Erythroblast (primary cell): ENCODE measurements around the gene ARHGEF3.

Experiments used
- GATA1 ChIP-seq: IDR thresholded peaks from 2 replicates; pipeline ENCODE4 v1.6.1; 2011; ENCODE audit warnings: low read depth, mild to moderate bottlenecking, control low read depth, low read length, moderate library complexity
- POLR2A ChIP-seq: IDR thresholded peaks from 2 replicates; pipeline ENCODE4 v1.6.1; 2011; ENCODE audit warnings: mild to moderate bottlenecking, low read length

DNA sequence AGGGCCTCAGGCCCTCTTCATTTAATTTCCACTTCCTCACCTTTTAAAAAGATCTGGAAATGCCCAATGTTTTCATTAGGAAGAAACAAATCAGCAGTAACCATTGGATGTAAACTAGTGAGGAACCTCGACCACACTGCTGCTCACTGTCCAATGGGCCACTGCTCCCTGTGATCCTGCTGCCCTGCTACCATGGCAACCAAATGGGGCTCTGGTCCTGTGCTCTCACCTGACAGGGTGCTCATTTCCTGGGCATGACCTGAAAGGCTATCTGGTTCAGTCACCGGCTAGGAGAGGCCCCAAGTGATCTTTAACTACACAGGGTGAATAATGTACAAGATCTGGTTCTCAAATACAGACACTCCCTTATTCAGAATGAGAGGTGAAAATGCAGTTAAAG, 54.6 kb downstream of the ARHGEF3 start:
- no peak for TF ChIP-seq POLR2A
- no peak for TF ChIP-seq GATA1
